HUES6 (cell line): Measurements from ENCODE around the gene MAGEA1.
A peak's percentile ranks its signal among the peaks of the same experiment; 100 is the strongest.

Source experiments
- H3K27ac ChIP-seq: 2 replicates; pipeline ENCODE4 v1.7.0; 2013; ENCODE audit warnings: low read depth, mild to moderate bottlenecking, low read length, inconsistent platforms
- H3K27me3 ChIP-seq: 2 replicates; pipeline ENCODE4 v1.6.1; 2013; ENCODE audit warnings: low read length; ENCODE audit not compliant: control insufficient read depth, insufficient read depth
- H3K36me3 ChIP-seq: 2 replicates; pipeline ENCODE4 v1.6.1; 2013; ENCODE audit warnings: low read length; ENCODE audit not compliant: control insufficient read depth, insufficient read depth
- H3K4me1 ChIP-seq: 2 replicates; pipeline ENCODE4 v1.6.1; 2013; ENCODE audit warnings: low read length; ENCODE audit not compliant: control insufficient read depth, insufficient read depth
- H3K4me3 ChIP-seq: 2 replicates; pipeline ENCODE4 v1.5.1; 2013; ENCODE audit warnings: low read depth, low read length
- H3K9ac ChIP-seq: one replicate; pipeline ENCODE4 v1.6.1; 2013; ENCODE audit warnings: mild to moderate bottlenecking, low read length
- H3K9me3 ChIP-seq: 2 replicates; pipeline ENCODE4 v1.6.1; 2013; ENCODE audit warnings: low read depth, low read length; ENCODE audit not compliant: control insufficient read depth, insufficient read depth

The MAGEA1 gene

GRCh38 chrX:153184787-153185186 is 5.7 kb downstream of the MAGEA1 start:
- Histone ChIP-seq H3K27ac (no peak overlapping the region), H3K9me3 (peaks cover 47% of the 10 kb centered on the region; the same call in 1 of the 2 replicates), H3K4me3 (no peak overlapping the region), H3K27me3 (no peaks in the 10 kb centered on the region), H3K4me1 (no peaks in the 10 kb centered on the region), H3K9ac (no peak overlapping the region), H3K36me3 (no peaks in the 10 kb centered on the region)

- H3K4me1 ChIP-seq, result no peaks in the 10 kb centered on the region
- H3K27ac ChIP-seq, result no peak overlapping the region
- peaks cover 8% of the 10 kb centered on the region for H3K27me3 ChIP-seq
- no peaks in the 10 kb centered on the region for H3K36me3 ChIP-seq
- no peak overlapping the region for H3K9ac ChIP-seq
- no peak overlapping the region for H3K4me3 ChIP-seq
- peaks cover 26% of the 10 kb centered on the region; the same call in 1 of the 2 replicates for H3K9me3 ChIP-seq
Measured at GRCh38 chrX:153190381-153190780, 11.3 kb downstream of the MAGEA1 start.

- no peak overlapping the region for H3K4me3 ChIP-seq
- peaks cover 14% of the 10 kb centered on the region; the same call in 1 of the 2 replicates for H3K27me3 ChIP-seq
- no peaks in the 10 kb centered on the region for H3K36me3 ChIP-seq
- H3K4me1 ChIP-seq, result no peaks in the 10 kb centered on the region
- H3K27ac ChIP-seq, result no peak overlapping the region
- H3K9me3 ChIP-seq, result peaks cover 27% of the 10 kb centered on the region; the same call in 1 of the 2 replicates
- H3K9ac ChIP-seq, result no peak overlapping the region
Measured at GRCh38 chrX:153200462-153200861, 21.4 kb downstream of the MAGEA1 start.

GRCh38 chrX:153206425-153207046 is 27.5 kb downstream of the MAGEA1 start:
- H3K27ac ChIP-seq, result no peak overlapping the region

GRCh38 chrX:153209347-153209746 is 30.3 kb downstream of the MAGEA1 start:
- Histone ChIP-seq H3K27ac (no peak overlapping the region), H3K4me3 (no peak overlapping the region), H3K9ac (no peak overlapping the region), H3K4me1 (no peaks in the 10 kb centered on the region), H3K36me3 (no peaks in the 10 kb centered on the region), H3K9me3 (peaks cover 30% of the 10 kb centered on the region), H3K27me3 (peaks cover 16% of the 10 kb centered on the region; the same call in 1 of the 2 replicates)

More at GRCh38 chrX:153206425-153207046, 27.5 kb downstream of the MAGEA1 start:
- no peak overlapping the region for H3K9ac ChIP-seq
- no peak overlapping the region for H3K4me3 ChIP-seq
- no peaks in the 10 kb centered on the region for H3K36me3 ChIP-seq
- no peaks in the 10 kb centered on the region for H3K4me1 ChIP-seq
- H3K27me3 ChIP-seq, result peaks cover 24% of the 10 kb centered on the region; the same call in 1 of the 2 replicates
- H3K9me3 ChIP-seq, result peaks cover 17% of the 10 kb centered on the region

- H3K4me3 ChIP-seq, result no peak overlapping the region
- H3K36me3 ChIP-seq, result no peaks in the 10 kb centered on the region
- H3K27ac ChIP-seq, result no peak overlapping the region
- H3K4me1 ChIP-seq, result no peaks in the 10 kb centered on the region
- H3K27me3 ChIP-seq, result peaks cover 3% of the 10 kb centered on the region; the same call in 1 of the 2 replicates
- H3K9me3 ChIP-seq, result peaks cover 44% of the 10 kb centered on the region
- H3K9ac ChIP-seq, result no peak overlapping the region
Measured at GRCh38 chrX:153214934-153215333, 35.9 kb downstream of the MAGEA1 start.

GRCh38 chrX:153216926-153217325 is 37.8 kb downstream of the MAGEA1 start:
- H3K4me1 ChIP-seq, result no peaks in the 10 kb centered on the region; the same call in 1 of the 2 replicates
- H3K4me3 ChIP-seq, result no peak overlapping the region
- no peaks in the 10 kb centered on the region for H3K36me3 ChIP-seq
- peaks cover 3% of the 10 kb centered on the region; the same call in 1 of the 2 replicates for H3K27me3 ChIP-seq
- H3K27ac ChIP-seq, result no peak overlapping the region
- peaks cover 35% of the 10 kb centered on the region for H3K9me3 ChIP-seq
- no peak overlapping the region for H3K9ac ChIP-seq

- Histone ChIP-seq H3K4me1 (peaks cover 6% of the 10 kb centered on the region; the same call in 1 of the 2 replicates), H3K9ac (no peak overlapping the region), H3K9me3 (peaks cover 21% of the 10 kb centered on the region; the same call in 1 of the 2 replicates), H3K36me3 (no peaks in the 10 kb centered on the region), H3K4me3 (peak overlapping the region; percentile 23; the same call in 1 of the 2 replicates), H3K27me3 (no peaks in the 10 kb centered on the region), H3K27ac (no peak overlapping the region)
Measured at GRCh38 chrX:153225438-153226098, 46.5 kb downstream of the MAGEA1 start.

GRCh38 chrX:153226344-153227185 is 47.5 kb downstream of the MAGEA1 start:
- Histone ChIP-seq H3K27me3 (no peaks in the 10 kb centered on the region), H3K27ac (no peak overlapping the region), H3K9me3 (peaks cover 21% of the 10 kb centered on the region; the same call in 1 of the 2 replicates), H3K4me3 (peak overlapping the region; percentile 63), H3K9ac (peak overlapping the region; percentile 16), H3K4me1 (peaks cover 6% of the 10 kb centered on the region; the same call in 1 of the 2 replicates), H3K36me3 (no peaks in the 10 kb centered on the region)
